Effector memory CD8-positive, alpha-beta T cell (primary cell): ENCODE data around the gene STOM.

Experiments
- ATAC-seq: fragments of 150-1000 bp; cut with Tn5 transposase; replicated peaks from 2 replicates; pipeline ENCODE4 v1.10.0; 2021; ENCODE audit warnings: mild to moderate bottlenecking, moderate library complexity
- DNase-seq, 3 experiments: peaks; one replicate each; pipeline ENCODE4 v3.0.0; 2021
- H3K27ac Mint-ChIP-seq, 2 donors: one replicate each; pipeline ENCODE4 v1.8.0; 2022; ENCODE audit warnings: mild to moderate bottlenecking in 2 of 2, mixed read lengths in 2 of 2, moderate library complexity in 2 of 2
- H3K27me3 Mint-ChIP-seq, 2 donors: one replicate each; pipeline ENCODE4 v1.8.0; 2022; ENCODE audit warnings: mixed read lengths in 2 of 2
- H3K36me3 Mint-ChIP-seq: one replicate; pipeline ENCODE4 v1.8.0; 2022; ENCODE audit warnings: mild to moderate bottlenecking, moderate library complexity, mixed read lengths; ENCODE audit not compliant: insufficient read depth
- H3K4me1 Mint-ChIP-seq, 2 donors: one replicate each; pipeline ENCODE4 v1.8.0; 2022; ENCODE audit warnings: low read depth in 2 of 2, mixed read lengths in 2 of 2
- H3K4me3 Mint-ChIP-seq, 2 donors: one replicate each; pipeline ENCODE4 v1.8.0; 2022; ENCODE audit warnings: mild to moderate bottlenecking in 2 of 2, mixed read lengths in 2 of 2, moderate library complexity in 2 of 2
- H3K9me3 Mint-ChIP-seq, 2 donors: one replicate each; pipeline ENCODE4 v1.8.0; 2022; ENCODE audit warnings: mixed read lengths in 2 of 2

STOM gene

GRCh38 chr9:121305269-121305994 lies 64.6 kb downstream of the STOM start:
- DNase-seq (no peak), ATAC-seq (no peak)
- peaks cover 5% of the 10 kb centered on the region for H3K36me3 Mint-ChIP-seq
- no peak overlapping the region for H3K27ac Mint-ChIP-seq
- no peaks in the 10 kb centered on the region for H3K4me1 Mint-ChIP-seq
- H3K4me3 Mint-ChIP-seq: no peak overlapping the region
- H3K27me3 Mint-ChIP-seq: peaks cover 5 to 6% of the 10 kb centered on the region in 2 donors
- no peaks in the 10 kb centered on the region for H3K9me3 Mint-ChIP-seq

- DNase-seq (no peak), ATAC-seq (no peak)
- peaks cover 4 to 5% of the 10 kb centered on the region in 2 donors for H3K4me1 Mint-ChIP-seq
- no peaks in the 10 kb centered on the region for H3K9me3 Mint-ChIP-seq
- H3K4me3 Mint-ChIP-seq: no peak overlapping the region
- H3K27me3 Mint-ChIP-seq: peaks cover 12 to 14% of the 10 kb centered on the region in 2 donors
- H3K27ac Mint-ChIP-seq: no peak overlapping the region
- H3K36me3 Mint-ChIP-seq: peaks cover 5% of the 10 kb centered on the region
Measured at GRCh38 chr9:121304707-121305106, 65.3 kb downstream of the STOM start.

GRCh38 chr9:121303456-121304451 lies 66.3 kb downstream of the STOM start:
- Mint-ChIP-seq H3K27me3 (peaks cover 19 to 20% of the 10 kb centered on the region in 2 donors), H3K27ac (no peak overlapping the region), H3K36me3 (peaks cover 5% of the 10 kb centered on the region), H3K4me3 (no peak overlapping the region), H3K4me1 (peaks cover 6 to 8% of the 10 kb centered on the region in 2 donors), H3K9me3 (no peaks in the 10 kb centered on the region)
- DNase-seq (no peak), ATAC-seq (no peak)

GRCh38 chr9:121302786-121303185 lies 67.3 kb downstream of the STOM start:
- Mint-ChIP-seq H3K36me3 (peaks cover 5% of the 10 kb centered on the region), H3K9me3 (no peaks in the 10 kb centered on the region), H3K27me3 (peaks cover 29 to 30% of the 10 kb centered on the region in 2 donors), H3K4me1 (peaks cover 9% of the 10 kb centered on the region in 2 donors), H3K27ac (no peak overlapping the region), H3K4me3 (no peak overlapping the region)
- DNase-seq: no peak
- ATAC-seq: no peak

GRCh38 chr9:121302341-121302740 lies 67.7 kb downstream of the STOM start:
- Mint-ChIP-seq H3K9me3 (no peaks in the 10 kb centered on the region), H3K36me3 (peaks cover 5% of the 10 kb centered on the region), H3K4me3 (no peak overlapping the region), H3K27ac (no peak overlapping the region), H3K27me3 (peaks cover 32 to 33% of the 10 kb centered on the region in 2 donors), H3K4me1 (peaks cover 9% of the 10 kb centered on the region in 2 donors)
- no peak for DNase-seq
- no peak for ATAC-seq

- Mint-ChIP-seq H3K27me3 (peaks cover 32 to 33% of the 10 kb centered on the region in 2 donors), H3K9me3 (no peaks in the 10 kb centered on the region), H3K36me3 (peaks cover 5% of the 10 kb centered on the region), H3K4me1 (peaks cover 9% of the 10 kb centered on the region in 2 donors), H3K4me3 (no peak overlapping the region), H3K27ac (no peak overlapping the region)
- DNase-seq (no peak), ATAC-seq (no peak)
Measured at GRCh38 chr9:121301881-121302286, 68.2 kb downstream of the STOM start.

- ATAC-seq (no peak), DNase-seq (no peak)
- Mint-ChIP-seq H3K9me3 (no peaks in the 10 kb centered on the region), H3K27ac (no peak overlapping the region), H3K4me3 (peak overlapping the region; percentile 20 to 65), H3K4me1 (peaks cover 9% of the 10 kb centered on the region in 2 donors), H3K36me3 (peaks cover 5% of the 10 kb centered on the region), H3K27me3 (peaks cover 32 to 33% of the 10 kb centered on the region in 2 donors)
Measured at GRCh38 chr9:121300283-121301119, 69.5 kb downstream of the STOM start.

GRCh38 chr9:121299467-121300282 lies 70.4 kb downstream of the STOM start:
- DNase-seq (no peak), ATAC-seq (peak; percentile 50)
- no peak overlapping the region for H3K27ac Mint-ChIP-seq
- peaks cover 5% of the 10 kb centered on the region for H3K36me3 Mint-ChIP-seq
- no peaks in the 10 kb centered on the region for H3K9me3 Mint-ChIP-seq
- H3K4me1 Mint-ChIP-seq: peaks cover 9% of the 10 kb centered on the region in 2 donors
- H3K4me3 Mint-ChIP-seq: peak overlapping the region; percentile 26 to 65
- peaks cover 32 to 38% of the 10 kb centered on the region in 2 donors for H3K27me3 Mint-ChIP-seq

- DNase-seq (no peak), ATAC-seq (no peak)
- Mint-ChIP-seq H3K36me3 (peaks cover 5% of the 10 kb centered on the region), H3K4me1 (peaks cover 9% of the 10 kb centered on the region in 2 donors), H3K27ac (no peak overlapping the region), H3K27me3 (peaks cover 32 to 38% of the 10 kb centered on the region in 2 donors), H3K9me3 (no peaks in the 10 kb centered on the region), H3K4me3 (peak overlapping the region; percentile 26 to 75)
Measured at GRCh38 chr9:121298689-121299466, 71.2 kb downstream of the STOM start.

- Mint-ChIP-seq H3K36me3 (peaks cover 5% of the 10 kb centered on the region), H3K27ac (no peak overlapping the region), H3K4me1 (peaks cover 9% of the 10 kb centered on the region in 2 donors), H3K9me3 (no peaks in the 10 kb centered on the region), H3K4me3 (peak overlapping the region; percentile 24 to 75), H3K27me3 (peaks cover 32 to 38% of the 10 kb centered on the region in 2 donors)
- DNase-seq: no peak
- ATAC-seq: no peak
Measured at GRCh38 chr9:121298016-121298538, 72.0 kb downstream of the STOM start.

GRCh38 chr9:121297389-121297788 lies 72.7 kb downstream of the STOM start:
- H3K27me3 Mint-ChIP-seq: peaks cover 32 to 38% of the 10 kb centered on the region in 2 donors
- H3K9me3 Mint-ChIP-seq: no peaks in the 10 kb centered on the region
- ATAC-seq: no peak
- H3K36me3 Mint-ChIP-seq: peaks cover 5% of the 10 kb centered on the region
- DNase-seq: no peak
- peaks cover 9% of the 10 kb centered on the region in 2 donors for H3K4me1 Mint-ChIP-seq
- no peak overlapping the region for H3K4me3 Mint-ChIP-seq
- H3K27ac Mint-ChIP-seq: no peak overlapping the region
